Neural cell (in vitro differentiated cells): Measurements from ENCODE around the gene GPR63. TPM values are rescaled to one million over a fixed set of nuclear protein-coding genes. Genes with fewer than 3 reads are reported as not detected.

Experiments
- H2AFZ ChIP-seq: fragments of 200-600, 300-800 bp; sonication (generic), shearing (Covaris generic); 2 replicates; pipeline ENCODE4 v1.6.0; 2014; ENCODE audit warnings: low read depth, mild to moderate bottlenecking, antibody characterized with exemption, low read length, moderate library complexity
- H3F3A ChIP-seq: fragments of 200-600 bp; shearing (Covaris generic); 2 replicates; pipeline ENCODE4 v1.6.1; 2016; ENCODE audit warnings: mild to moderate bottlenecking, moderate library complexity, mixed read lengths, antibody characterized with exemption, low read length; ENCODE audit not compliant: insufficient read depth, poor library complexity, severe bottlenecking
- H3K27ac ChIP-seq: fragments of 200-600, 300-800 bp; sonication (generic), shearing (Covaris generic); 2 replicates; pipeline ENCODE4 v1.5.1; 2014; ENCODE audit warnings: mild to moderate bottlenecking, low read length, moderate library complexity
- H3K27me3 ChIP-seq: fragments of 300-800, 200-600 bp; sonication (generic), shearing (Covaris generic); 2 replicates; pipeline ENCODE4 v1.6.0; 2014; ENCODE audit warnings: mild to moderate bottlenecking, low read depth, low read length, moderate library complexity; ENCODE audit not compliant: insufficient read depth
- H3K36me3 ChIP-seq: fragments of 300-800, 200-600 bp; sonication (generic), shearing (Covaris generic); 2 replicates; pipeline ENCODE4 v1.5.1; 2014; ENCODE audit warnings: mild to moderate bottlenecking, antibody characterized with exemption, low read length, moderate library complexity; ENCODE audit not compliant: insufficient read depth
- H3K4me2 ChIP-seq: fragments of 300-800, 200-600 bp; sonication (generic), shearing (Covaris generic); 2 replicates; pipeline ENCODE4 v1.6.0; 2014; ENCODE audit warnings: mild to moderate bottlenecking, low read length
- H3K4me3 ChIP-seq: fragments of 300-800, 200-600 bp; sonication (generic), shearing (Covaris generic); 2 replicates; pipeline ENCODE4 v1.5.1; 2014; ENCODE audit warnings: mild to moderate bottlenecking, low read length, moderate library complexity
- H3K79me2 ChIP-seq: fragments of 200-600 bp; shearing (Covaris generic); replicated peaks from 2 replicates; pipeline ENCODE4 v1.6.0; 2014; ENCODE audit warnings: mild to moderate bottlenecking, low read length, moderate library complexity; ENCODE audit not compliant: insufficient read depth
- H3K9ac ChIP-seq: fragments of 300-800, 200-600 bp; sonication (generic), shearing (Covaris generic); 2 replicates; pipeline ENCODE4 v1.6.1; 2016; ENCODE audit warnings: mild to moderate bottlenecking, low read length, mixed read lengths
- H3K9me2 ChIP-seq: fragments of 200-600 bp; shearing (Covaris generic); 2 replicates; pipeline ENCODE4 v1.6.1; 2016; ENCODE audit warnings: mild to moderate bottlenecking, low read length, mixed read lengths; ENCODE audit not compliant: insufficient read depth
- H3K9me3 ChIP-seq: fragments of 200-600, 300-800 bp; sonication (generic), shearing (Covaris generic); 2 replicates; pipeline ENCODE4 v1.6.1; 2016; ENCODE audit warnings: mild to moderate bottlenecking, mixed run types, low read length, moderate library complexity, mixed read lengths
- H4K20me1 ChIP-seq: fragments of 200-600 bp; shearing (Covaris generic); 2 replicates; pipeline ENCODE4 v1.6.1; 2016; ENCODE audit warnings: mild to moderate bottlenecking, mixed run types; ENCODE audit not compliant: insufficient read depth
- EP300 ChIP-seq: fragments of 450-650 bp; conservative IDR thresholded peaks from 2 replicates; pipeline ENCODE4 v1.6.1; 2014; ENCODE audit warnings: antibody characterized with exemption, mild to moderate bottlenecking, moderate library complexity; ENCODE audit not compliant: poor library complexity, severe bottlenecking
- EZH2 ChIP-seq: fragments of 200-600, 300-800 bp; shearing (Covaris generic), sonication (generic); IDR thresholded peaks from 2 replicates; pipeline ENCODE4 v1.6.1; 2014; ENCODE audit warnings: antibody characterized with exemption, low read length, borderline replicate concordance, mild to moderate bottlenecking; ENCODE audit not compliant: insufficient read depth, poor library complexity, severe bottlenecking
- MXI1 ChIP-seq: fragments of 450-650 bp; conservative IDR thresholded peaks from 2 replicates; pipeline ENCODE4 v1.6.1; 2014; ENCODE audit warnings: antibody characterized with exemption, mild to moderate bottlenecking; ENCODE audit not compliant: poor library complexity, severe bottlenecking
- POLR2AphosphoS5 ChIP-seq: IDR thresholded peaks from 2 replicates; pipeline ENCODE4 v1.6.1; 2012
- RAD21 ChIP-seq: fragments of 450-650 bp; conservative IDR thresholded peaks from 2 replicates; pipeline ENCODE4 v1.6.1; 2014; ENCODE audit warnings: antibody characterized with exemption, mild to moderate bottlenecking, moderate library complexity
- SMC3 ChIP-seq: fragments of 450-650 bp; conservative IDR thresholded peaks from 2 replicates; pipeline ENCODE4 v1.6.1; 2014; ENCODE audit warnings: antibody characterized with exemption, mild to moderate bottlenecking, moderate library complexity; ENCODE audit not compliant: poor library complexity
- TAF1 ChIP-seq: IDR thresholded peaks from 2 replicates; pipeline ENCODE4 v1.6.1; 2012; ENCODE audit warnings: low read depth
- polyA plus RNA-seq: library from polyadenylated mRNA; depleted of rRNA; stranded (reverse); fragments of >200 nt; gene quantifications from 2 replicates; pipeline ENCODE4 v1.2.3, GENCODE V29; 2014
- TF ChIP-seq, protein P1 (sequence below): IDR thresholded peaks from 2 replicates; pipeline ENCODE4 v1.6.1; 2012; ENCODE audit warnings: borderline replicate concordance
- TF ChIP-seq, protein P2 (sequence below): fragments of 450-650 bp; IDR thresholded peaks from 2 replicates; pipeline ENCODE4 v1.5.1; 2014; ENCODE audit warnings: antibody characterized with exemption, mild to moderate bottlenecking, moderate library complexity; ENCODE audit not compliant: poor library complexity, severe bottlenecking

The GPR63 gene
- polyA plus RNA-seq, 1 donor from 2014 or later = 1.6 TPM

DNA sequence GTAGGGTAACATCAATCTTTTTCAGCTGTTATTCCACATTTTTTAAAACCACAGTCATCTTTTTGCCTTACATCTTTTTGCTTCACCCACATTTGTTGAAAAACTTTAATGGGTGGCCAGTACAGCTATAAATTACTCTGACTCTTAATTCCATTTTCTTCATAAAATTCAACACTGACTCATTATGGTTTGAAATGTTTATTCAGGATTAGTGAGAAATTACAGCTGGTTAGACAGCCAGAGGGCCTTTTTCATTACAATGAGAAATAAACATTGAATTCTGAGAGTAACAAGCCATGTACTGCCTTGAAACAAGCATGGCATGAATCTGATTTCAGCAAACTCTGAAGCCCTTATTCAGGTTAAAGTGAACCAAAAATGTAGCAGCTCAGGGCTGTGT is 40.9 kb upstream of the GPR63 start:
- Histone ChIP-seq H3K79me2 (no peaks in the 10 kb centered on the region), H4K20me1 (no peaks in the 10 kb centered on the region), H3F3A (no peaks in the 10 kb centered on the region), H3K4me2 (no peak overlapping the region), H3K9ac (no peak overlapping the region), H3K27ac (no peak overlapping the region), H3K9me3 (no peaks in the 10 kb centered on the region), H2AFZ (no peak overlapping the region), H3K4me3 (no peak overlapping the region), H3K36me3 (no peaks in the 10 kb centered on the region), H3K27me3 (no peaks in the 10 kb centered on the region), H3K9me2 (no peaks in the 10 kb centered on the region)
- TF ChIP-seq MXI1 (no peak), POLR2AphosphoS5 (no peak), SMC3 (no peak), EZH2 (no peak), TAF1 (no peak), EP300 (no peak), RAD21 (no peak)
- TF ChIP-seq, protein P1, sequence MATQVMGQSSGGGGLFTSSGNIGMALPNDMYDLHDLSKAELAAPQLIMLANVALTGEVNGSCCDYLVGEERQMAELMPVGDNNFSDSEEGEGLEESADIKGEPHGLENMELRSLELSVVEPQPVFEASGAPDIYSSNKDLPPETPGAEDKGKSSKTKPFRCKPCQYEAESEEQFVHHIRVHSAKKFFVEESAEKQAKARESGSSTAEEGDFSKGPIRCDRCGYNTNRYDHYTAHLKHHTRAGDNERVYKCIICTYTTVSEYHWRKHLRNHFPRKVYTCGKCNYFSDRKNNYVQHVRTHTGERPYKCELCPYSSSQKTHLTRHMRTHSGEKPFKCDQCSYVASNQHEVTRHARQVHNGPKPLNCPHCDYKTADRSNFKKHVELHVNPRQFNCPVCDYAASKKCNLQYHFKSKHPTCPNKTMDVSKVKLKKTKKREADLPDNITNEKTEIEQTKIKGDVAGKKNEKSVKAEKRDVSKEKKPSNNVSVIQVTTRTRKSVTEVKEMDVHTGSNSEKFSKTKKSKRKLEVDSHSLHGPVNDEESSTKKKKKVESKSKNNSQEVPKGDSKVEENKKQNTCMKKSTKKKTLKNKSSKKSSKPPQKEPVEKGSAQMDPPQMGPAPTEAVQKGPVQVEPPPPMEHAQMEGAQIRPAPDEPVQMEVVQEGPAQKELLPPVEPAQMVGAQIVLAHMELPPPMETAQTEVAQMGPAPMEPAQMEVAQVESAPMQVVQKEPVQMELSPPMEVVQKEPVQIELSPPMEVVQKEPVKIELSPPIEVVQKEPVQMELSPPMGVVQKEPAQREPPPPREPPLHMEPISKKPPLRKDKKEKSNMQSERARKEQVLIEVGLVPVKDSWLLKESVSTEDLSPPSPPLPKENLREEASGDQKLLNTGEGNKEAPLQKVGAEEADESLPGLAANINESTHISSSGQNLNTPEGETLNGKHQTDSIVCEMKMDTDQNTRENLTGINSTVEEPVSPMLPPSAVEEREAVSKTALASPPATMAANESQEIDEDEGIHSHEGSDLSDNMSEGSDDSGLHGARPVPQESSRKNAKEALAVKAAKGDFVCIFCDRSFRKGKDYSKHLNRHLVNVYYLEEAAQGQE = no peak
- TF ChIP-seq, protein P2, sequence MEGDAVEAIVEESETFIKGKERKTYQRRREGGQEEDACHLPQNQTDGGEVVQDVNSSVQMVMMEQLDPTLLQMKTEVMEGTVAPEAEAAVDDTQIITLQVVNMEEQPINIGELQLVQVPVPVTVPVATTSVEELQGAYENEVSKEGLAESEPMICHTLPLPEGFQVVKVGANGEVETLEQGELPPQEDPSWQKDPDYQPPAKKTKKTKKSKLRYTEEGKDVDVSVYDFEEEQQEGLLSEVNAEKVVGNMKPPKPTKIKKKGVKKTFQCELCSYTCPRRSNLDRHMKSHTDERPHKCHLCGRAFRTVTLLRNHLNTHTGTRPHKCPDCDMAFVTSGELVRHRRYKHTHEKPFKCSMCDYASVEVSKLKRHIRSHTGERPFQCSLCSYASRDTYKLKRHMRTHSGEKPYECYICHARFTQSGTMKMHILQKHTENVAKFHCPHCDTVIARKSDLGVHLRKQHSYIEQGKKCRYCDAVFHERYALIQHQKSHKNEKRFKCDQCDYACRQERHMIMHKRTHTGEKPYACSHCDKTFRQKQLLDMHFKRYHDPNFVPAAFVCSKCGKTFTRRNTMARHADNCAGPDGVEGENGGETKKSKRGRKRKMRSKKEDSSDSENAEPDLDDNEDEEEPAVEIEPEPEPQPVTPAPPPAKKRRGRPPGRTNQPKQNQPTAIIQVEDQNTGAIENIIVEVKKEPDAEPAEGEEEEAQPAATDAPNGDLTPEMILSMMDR = no peak

DNA sequence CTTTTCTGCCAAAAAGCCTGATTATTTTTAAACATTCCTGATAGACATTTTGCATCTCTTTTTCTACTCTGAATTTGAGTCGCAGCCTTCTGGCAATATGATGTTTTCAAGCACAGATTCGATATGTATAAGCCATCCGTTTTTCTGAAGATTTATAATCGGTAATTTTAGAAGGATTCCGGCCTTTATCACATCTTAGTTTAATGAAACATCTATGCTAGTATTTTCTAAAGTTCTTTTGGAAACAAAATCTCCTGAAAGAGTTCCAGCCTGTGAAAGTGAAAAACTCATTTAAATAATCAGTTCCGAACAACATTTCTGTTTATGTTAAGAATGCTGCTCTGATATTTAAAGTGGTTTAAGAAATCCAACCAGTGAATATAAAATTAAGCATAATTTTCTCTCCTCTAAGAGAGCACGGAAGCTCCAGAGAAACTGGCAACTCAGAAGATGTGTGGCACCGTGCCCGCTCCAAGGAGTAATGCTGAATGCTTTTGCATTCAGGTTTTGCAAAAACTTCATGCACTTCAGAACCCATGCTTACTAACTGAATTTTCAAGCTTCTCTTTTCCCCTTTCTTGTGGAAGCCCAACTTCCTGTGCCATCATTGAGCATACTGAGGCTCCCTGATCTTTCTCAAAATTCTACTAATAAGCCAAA is 39.7 kb upstream of the GPR63 start:
- Histone ChIP-seq H4K20me1 (no peaks in the 10 kb centered on the region), H3K9ac (no peak overlapping the region), H3K36me3 (no peaks in the 10 kb centered on the region), H3K4me3 (no peak overlapping the region), H2AFZ (no peak overlapping the region), H3K27me3 (no peaks in the 10 kb centered on the region), H3K9me2 (no peaks in the 10 kb centered on the region), H3F3A (no peaks in the 10 kb centered on the region), H3K4me2 (no peak overlapping the region), H3K9me3 (no peaks in the 10 kb centered on the region), H3K79me2 (no peaks in the 10 kb centered on the region), H3K27ac (no peak overlapping the region)
- no peak for TF ChIP-seq SMC3
- no peak for TF ChIP-seq TAF1
- no peak for TF ChIP-seq RAD21
- TF ChIP-seq MXI1 = no peak
- TF ChIP-seq EZH2 = no peak
- TF ChIP-seq, protein P2 = no peak
